ENCODE results near the gene BPGM. TPM values are rescaled to one million over a fixed set of nuclear protein-coding genes. Genes with fewer than 3 reads are reported as not detected.
"Not testable (repeated sequence)": the region's sequence is repeated elsewhere in the genome, so short reads cannot be mapped to it uniquely, and the experiment has no call there.

Gene BPGM
- total RNA-seq, 1 experiment from 2014 or later = 10.0 TPM

DNA sequence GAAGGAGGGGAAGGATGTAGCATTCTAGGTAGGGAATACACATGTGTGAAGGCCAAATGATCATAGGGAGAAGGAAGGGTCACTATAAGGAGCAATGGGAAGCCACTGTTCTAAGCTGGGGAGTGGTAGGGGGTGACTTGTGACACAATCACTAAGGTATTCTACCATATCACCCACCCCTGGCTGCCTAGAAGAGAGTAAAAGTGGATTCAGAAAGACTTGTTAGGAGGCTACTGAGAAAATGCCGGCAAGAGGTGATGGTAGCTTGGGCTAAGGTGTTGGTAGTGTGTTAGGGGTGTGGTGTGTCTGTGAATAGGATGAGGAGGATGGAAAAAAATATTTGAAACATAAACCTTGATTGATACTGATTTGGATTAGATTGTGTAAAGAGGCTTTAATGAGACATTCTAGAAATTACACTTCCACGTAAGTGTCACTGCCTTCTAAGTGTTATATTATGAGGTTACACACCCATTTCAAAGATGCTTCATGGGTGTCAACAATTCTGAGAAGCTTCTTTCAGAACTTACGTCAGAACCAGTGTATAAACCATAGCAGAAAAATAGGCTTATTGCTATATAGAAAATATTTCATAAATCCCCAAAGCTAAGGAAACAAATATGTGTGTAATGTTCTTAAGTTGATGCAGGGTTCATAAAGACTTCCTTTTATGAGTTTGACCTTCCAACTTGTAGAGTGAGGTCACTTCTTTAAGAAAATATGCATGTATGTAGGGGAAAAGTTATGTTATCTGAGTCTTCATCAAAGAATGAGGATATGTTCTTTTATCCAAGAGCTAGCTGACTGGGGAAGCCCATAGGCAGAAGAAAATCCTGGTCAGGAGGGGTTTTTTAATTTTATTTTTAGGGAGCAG, 5.6 kb upstream of the BPGM start:
- ChIA-PET POLR2A (no interaction called here), RAD21 (ENCODE audit: low non-redundant PET in 1 of 2, low total read pairs in 2 of 2, uncharacterized antibody in 2 of 2, unreplicated experiment in 2 of 2) (no interaction called here), CTCF (interaction anchor here (0.7 kb wide), 1 partner anchor 8 kb away, joined by 4 read pairs; no protein-coding TSS in a partner anchor)
- no peaks in the 10 kb centered on the region for H3K27me3 ChIP-seq (ENCODE audit: insufficient read depth, low read length)
- no peak overlapping the region for H3K27ac ChIP-seq (ENCODE audit: low read depth, low read length)
- intact Hi-C loops (cut with micrococcal nuclease) = no loop called here
- TF ChIP-seq ZNF274 (IDR thresholded peaks at IDR 0.05; ENCODE audit: low read depth, low read length) = no peak
- no peak for TF ChIP-seq CEBPB (IDR thresholded peaks at IDR 0.05; ENCODE audit: low read depth)
- TF ChIP-seq EZH2 (IDR thresholded peaks at IDR 0.05) = no peak
- no peak for TF ChIP-seq SRF (IDR thresholded peaks at IDR 0.05; ENCODE audit: low read depth)
- TF ChIP-seq POLR2AphosphoS5 (IDR thresholded peaks at IDR 0.05; ENCODE audit: low read depth, low read length) = no peak
- no peak for TF ChIP-seq SP1 (IDR thresholded peaks at IDR 0.05; ENCODE audit: low read depth)
- TF ChIP-seq, protein P1, sequence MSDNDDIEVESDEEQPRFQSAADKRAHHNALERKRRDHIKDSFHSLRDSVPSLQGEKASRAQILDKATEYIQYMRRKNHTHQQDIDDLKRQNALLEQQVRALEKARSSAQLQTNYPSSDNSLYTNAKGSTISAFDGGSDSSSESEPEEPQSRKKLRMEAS (IDR thresholded peaks at IDR 0.05) = no peak
- TF ChIP-seq, protein P2, sequence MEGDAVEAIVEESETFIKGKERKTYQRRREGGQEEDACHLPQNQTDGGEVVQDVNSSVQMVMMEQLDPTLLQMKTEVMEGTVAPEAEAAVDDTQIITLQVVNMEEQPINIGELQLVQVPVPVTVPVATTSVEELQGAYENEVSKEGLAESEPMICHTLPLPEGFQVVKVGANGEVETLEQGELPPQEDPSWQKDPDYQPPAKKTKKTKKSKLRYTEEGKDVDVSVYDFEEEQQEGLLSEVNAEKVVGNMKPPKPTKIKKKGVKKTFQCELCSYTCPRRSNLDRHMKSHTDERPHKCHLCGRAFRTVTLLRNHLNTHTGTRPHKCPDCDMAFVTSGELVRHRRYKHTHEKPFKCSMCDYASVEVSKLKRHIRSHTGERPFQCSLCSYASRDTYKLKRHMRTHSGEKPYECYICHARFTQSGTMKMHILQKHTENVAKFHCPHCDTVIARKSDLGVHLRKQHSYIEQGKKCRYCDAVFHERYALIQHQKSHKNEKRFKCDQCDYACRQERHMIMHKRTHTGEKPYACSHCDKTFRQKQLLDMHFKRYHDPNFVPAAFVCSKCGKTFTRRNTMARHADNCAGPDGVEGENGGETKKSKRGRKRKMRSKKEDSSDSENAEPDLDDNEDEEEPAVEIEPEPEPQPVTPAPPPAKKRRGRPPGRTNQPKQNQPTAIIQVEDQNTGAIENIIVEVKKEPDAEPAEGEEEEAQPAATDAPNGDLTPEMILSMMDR (IDR thresholded peaks at IDR 0.05 in 2 of 3, conservative IDR thresholded peaks at IDR 0.05 in 1 of 3; ENCODE audit: borderline replicate concordance in 1 of 3, insufficient read depth in 1 of 3, low read depth in 2 of 3, low read length in 2 of 3) = no peak
- TF ChIP-seq EZH2phosphoT487 (IDR thresholded peaks at IDR 0.05; ENCODE audit: borderline replicate concordance) = no peak
- no peak for TF ChIP-seq FOSL1 (IDR thresholded peaks at IDR 0.05; ENCODE audit: low read depth)
- no peaks in the 10 kb centered on the region for H4K20me1 ChIP-seq (ENCODE audit: insufficient read depth)
- ATAC-seq (no peak), DNase-seq (ENCODE audit: low read depth, low spot score) (no peak)
- H3K4me1 ChIP-seq (ENCODE audit: control insufficient read depth in 1 of 2, insufficient read depth in 2 of 2, low read length in 2 of 2) = peaks cover 3 to 9% of the 10 kb centered on the region in 2 experiments; a peak in 2 of 4 replicates
- H3K79me2 ChIP-seq (ENCODE audit: insufficient read depth, low read length) = peaks cover 6% of the 10 kb centered on the region; the same call in 1 of the 2 replicates
- H3K4me2 ChIP-seq (ENCODE audit: low read length) = no peak overlapping the region
- H3K4me3 ChIP-seq (replicated peaks in 1 of 2; ENCODE audit: low read depth in 1 of 2, low read length in 2 of 2) = no peak overlapping the region
- no peak overlapping the region for H2AFZ ChIP-seq (ENCODE audit: low read depth, low read length, poor library complexity, severe bottlenecking)
- H3K9ac ChIP-seq (ENCODE audit: low read length) = no peak overlapping the region
- H3K9me2 ChIP-seq (ENCODE audit: insufficient read depth) = no peaks in the 10 kb centered on the region
- H3K36me3 ChIP-seq (ENCODE audit: control insufficient read depth in 1 of 2, insufficient read depth in 2 of 2, low read length in 2 of 2) = no peaks in the 10 kb centered on the region
- H3K9me3 ChIP-seq (ENCODE audit: control insufficient read depth in 1 of 2, insufficient read depth in 1 of 2, low read depth in 1 of 2, low read length in 2 of 2) = no peaks in the 10 kb centered on the region
- no TSS peak for BruUV-seq (replicated peaks)

DNA sequence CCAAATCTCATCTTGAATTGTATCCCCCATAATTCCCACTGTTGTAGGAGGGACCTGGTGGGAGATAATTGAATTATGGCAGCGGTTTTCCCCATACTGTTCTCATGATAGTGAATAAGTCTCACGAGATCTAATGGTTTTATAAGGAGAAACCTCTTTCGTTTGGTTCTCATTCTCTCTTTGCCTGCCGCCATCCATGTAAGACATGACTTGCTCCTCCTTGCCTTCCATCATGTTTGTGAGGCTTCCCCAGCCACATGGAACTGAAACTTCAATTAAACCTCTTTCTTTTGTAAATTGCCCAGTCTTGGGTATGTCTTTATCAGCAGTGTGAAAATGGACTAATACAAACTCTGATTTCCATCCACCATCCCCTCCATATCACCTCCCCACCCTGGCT, 4.7 kb upstream of the BPGM start:
- BruUV-seq (replicated peaks); H3K4me2 ChIP-seq (ENCODE audit: low read length); H3K36me3 ChIP-seq (ENCODE audit: control insufficient read depth in 1 of 2, insufficient read depth in 2 of 2, low read length in 2 of 2); intact Hi-C loops (cut with micrococcal nuclease); H2AFZ ChIP-seq (ENCODE audit: low read depth, low read length, poor library complexity, severe bottlenecking); DNase-seq (ENCODE audit: low read depth, low spot score); H3K79me2 ChIP-seq (ENCODE audit: insufficient read depth, low read length); H3K27me3 ChIP-seq (ENCODE audit: insufficient read depth, low read length); ATAC-seq; H3K4me1 ChIP-seq (ENCODE audit: control insufficient read depth in 1 of 2, insufficient read depth in 2 of 2, low read length in 2 of 2); H3K9me2 ChIP-seq (ENCODE audit: insufficient read depth); POLR2A ChIA-PET; H3K4me3 ChIP-seq (replicated peaks in 1 of 2; ENCODE audit: low read depth in 1 of 2, low read length in 2 of 2); RAD21 ChIA-PET (ENCODE audit: low non-redundant PET in 1 of 2, low total read pairs in 2 of 2, uncharacterized antibody in 2 of 2, unreplicated experiment in 2 of 2); H3K9me3 ChIP-seq (ENCODE audit: control insufficient read depth in 1 of 2, insufficient read depth in 1 of 2, low read depth in 1 of 2, low read length in 2 of 2); H3K9ac ChIP-seq (ENCODE audit: low read length); H3K27ac ChIP-seq (ENCODE audit: low read depth, low read length); H4K20me1 ChIP-seq (ENCODE audit: insufficient read depth): not testable (repeated sequence)
- CTCF ChIA-PET = interaction anchor here (0.7 kb wide), 1 partner anchor 9 kb away, joined by 4 read pairs; no protein-coding TSS in a partner anchor

All from HCT116 (cell line).